ENCODE data around the gene OCRL.
"Not testable (repeated sequence)": the region's sequence is repeated elsewhere in the genome, so short reads cannot be mapped to it uniquely, and the experiment has no call there.

OCRL gene

DNA sequence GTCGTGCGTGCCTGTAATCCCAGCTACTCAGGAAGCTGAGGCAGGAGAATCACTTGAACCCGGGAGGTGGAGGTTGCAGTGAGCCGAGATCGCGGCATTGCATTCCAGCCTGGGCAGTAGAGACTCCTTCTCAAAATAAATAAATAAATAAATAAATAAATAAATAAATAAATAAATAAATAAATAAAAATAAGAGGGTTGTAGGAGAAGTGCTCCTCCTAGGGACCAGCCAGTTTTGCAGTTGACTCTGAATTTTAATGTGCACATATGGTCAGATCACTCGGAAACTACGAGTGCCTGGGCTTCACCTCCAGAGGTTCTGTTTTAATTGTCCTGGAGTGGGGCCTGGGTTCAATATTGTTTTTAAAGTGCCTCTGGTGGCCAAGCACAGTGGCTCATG lies 14.8 kb downstream of the OCRL start:
- H3K27me3 Mint-ChIP-seq; H3K27ac Mint-ChIP-seq; ATAC-seq (replicated peaks); DNase-seq; H3K36me3 Mint-ChIP-seq (ENCODE audit: insufficient read depth); H3K9me3 Mint-ChIP-seq; H3K4me3 Mint-ChIP-seq; H3K4me1 Mint-ChIP-seq (ENCODE audit: low read depth in 2 of 2): not testable (repeated sequence)

DNA sequence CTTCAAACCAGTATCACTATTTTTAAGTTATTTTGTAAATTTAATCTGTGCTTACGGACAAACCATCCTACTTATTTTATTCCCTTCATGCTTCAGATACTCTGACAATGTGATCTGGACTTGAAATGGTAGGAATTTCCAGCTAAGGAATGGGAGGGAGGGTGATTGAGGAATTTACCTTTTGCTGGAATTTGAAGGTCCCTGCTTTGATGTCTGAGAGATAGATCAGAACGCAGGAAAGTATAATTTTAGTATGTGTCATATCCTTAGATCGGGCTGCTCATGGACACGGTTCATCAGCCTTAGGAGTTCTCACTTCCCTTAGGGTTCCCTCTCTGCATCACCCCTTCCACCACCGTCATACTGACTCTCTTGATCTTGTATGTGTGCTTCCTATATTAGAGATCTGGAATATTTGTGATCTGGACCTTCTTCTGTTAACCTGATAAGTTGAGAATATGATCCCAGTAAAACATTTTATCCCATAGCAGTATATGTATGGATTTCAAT lies 16.8 kb downstream of the OCRL start:
- DNase-seq (no peak), ATAC-seq (replicated peaks) (no peak)
- Mint-ChIP-seq H3K27ac (no peak overlapping the region), H3K27me3 (peaks cover 0 to 4% of the 10 kb centered on the region in 2 donors), H3K9me3 (no peaks in the 10 kb centered on the region), H3K4me3 (no peak overlapping the region), H3K4me1 (ENCODE audit: low read depth in 2 of 2) (no peaks in the 10 kb centered on the region), H3K36me3 (ENCODE audit: insufficient read depth) (no peaks in the 10 kb centered on the region)

DNA sequence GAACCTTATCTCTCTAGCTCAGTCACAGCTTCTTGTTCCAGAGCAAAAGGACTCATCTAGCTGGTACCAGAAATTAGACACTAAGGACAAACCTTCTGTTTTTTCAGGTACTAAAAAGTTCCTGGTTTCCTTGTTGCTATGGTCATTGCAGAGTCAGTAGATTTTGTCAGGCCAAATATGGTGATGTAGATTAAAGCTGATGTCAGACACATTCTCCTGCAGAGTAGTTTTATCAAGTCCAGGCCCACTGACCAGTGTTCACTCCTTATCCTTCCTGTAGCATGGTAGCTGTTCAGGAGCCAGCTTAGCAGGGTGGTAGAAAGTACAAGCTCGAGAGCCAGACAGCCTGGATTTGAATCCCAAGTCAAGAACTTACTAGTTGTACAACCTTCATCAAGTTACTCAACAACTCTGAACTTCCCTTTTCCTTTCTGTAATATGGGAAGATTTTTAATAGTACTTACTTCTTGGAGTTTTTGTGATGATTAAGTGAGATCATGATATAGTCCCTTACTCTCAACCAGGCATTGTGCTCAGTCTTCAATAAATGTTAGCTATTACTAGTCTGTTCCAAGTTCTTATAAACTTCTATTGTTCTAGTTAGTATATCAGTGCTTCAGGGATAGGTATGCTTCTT lies 17.9 kb downstream of the OCRL start:
- Mint-ChIP-seq H3K9me3 (no peaks in the 10 kb centered on the region), H3K36me3 (ENCODE audit: insufficient read depth) (peaks cover 3% of the 10 kb centered on the region)
- no peak for DNase-seq

DNA sequence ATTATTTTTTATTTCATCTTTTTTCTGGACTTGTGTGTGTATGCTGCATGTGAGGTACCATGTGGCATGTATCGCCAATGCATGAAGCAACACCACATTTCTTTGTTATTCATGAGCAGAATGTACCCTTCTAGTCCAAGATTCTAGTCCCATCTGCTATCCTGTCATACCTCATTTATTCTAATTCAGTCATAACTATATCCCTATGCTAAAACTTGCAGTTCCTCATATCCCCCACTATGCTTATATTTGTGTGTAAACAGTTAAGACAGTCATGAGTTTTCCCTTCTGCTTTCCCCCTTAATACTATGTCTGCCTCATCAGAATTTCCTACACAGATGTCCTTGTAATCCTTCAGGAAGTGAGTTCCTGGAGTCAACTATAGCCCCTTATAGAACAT lies 19.7 kb downstream of the OCRL start:
- ATAC-seq (replicated peaks) (no peak), DNase-seq (no peak)
- Mint-ChIP-seq H3K27me3 (no peaks in the 10 kb centered on the region), H3K4me1 (ENCODE audit: low read depth in 2 of 2) (no peaks in the 10 kb centered on the region), H3K9me3 (no peaks in the 10 kb centered on the region), H3K36me3 (ENCODE audit: insufficient read depth) (peaks cover 3% of the 10 kb centered on the region), H3K4me3 (no peak overlapping the region), H3K27ac (no peak overlapping the region)

More for the DNA sequence above, 17.9 kb downstream of the OCRL start:
- H3K27ac Mint-ChIP-seq, result no peak overlapping the region
- no peaks in the 10 kb centered on the region for H3K27me3 Mint-ChIP-seq
- H3K4me1 Mint-ChIP-seq (ENCODE audit: low read depth in 2 of 2), result no peaks in the 10 kb centered on the region
- ATAC-seq (replicated peaks), result no peak
- H3K4me3 Mint-ChIP-seq, result no peak overlapping the region

DNA sequence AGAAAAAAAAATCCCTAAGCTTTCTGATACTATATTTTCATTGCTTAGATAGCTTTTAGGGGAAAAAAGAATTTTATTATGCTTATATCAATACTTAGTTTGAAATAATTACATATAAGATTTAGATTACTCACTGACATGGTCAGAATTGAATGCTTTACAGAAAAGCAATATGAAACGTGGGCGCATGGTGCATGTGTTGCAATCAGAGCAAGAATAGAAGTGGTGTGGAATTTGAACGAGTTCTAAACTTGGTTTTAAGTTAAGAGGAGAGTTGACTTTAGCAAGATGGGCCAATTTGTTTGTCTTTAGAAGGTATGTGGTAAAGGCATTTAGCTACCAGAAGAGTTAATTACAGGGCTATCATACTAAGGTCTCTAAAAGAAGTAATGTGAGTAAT lies 21.4 kb downstream of the OCRL start:
- ATAC-seq (replicated peaks) (no peak), DNase-seq (no peak)
- Mint-ChIP-seq H3K4me3 (no peak overlapping the region), H3K27ac (no peak overlapping the region), H3K27me3 (no peaks in the 10 kb centered on the region), H3K4me1 (ENCODE audit: low read depth in 2 of 2) (peaks cover 7 to 9% of the 10 kb centered on the region in 2 donors), H3K9me3 (no peaks in the 10 kb centered on the region), H3K36me3 (ENCODE audit: insufficient read depth) (peaks cover 3% of the 10 kb centered on the region)

DNA sequence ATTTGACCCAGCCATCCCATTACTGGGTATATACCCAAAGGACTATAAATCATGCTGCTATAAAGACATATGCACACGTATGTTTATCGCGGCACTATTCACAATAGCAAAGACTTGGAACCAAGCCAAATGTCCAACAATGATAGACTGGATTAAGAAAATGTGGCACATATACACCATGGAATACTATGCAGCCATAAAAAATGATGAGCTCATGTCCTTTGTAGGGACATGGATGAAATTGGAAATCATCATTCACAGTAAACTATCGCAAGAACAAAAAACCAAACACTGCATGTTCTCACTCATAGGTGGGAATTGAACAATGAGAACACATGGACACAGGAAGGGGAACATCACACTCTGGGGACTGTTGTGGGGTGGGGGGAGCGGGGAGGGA lies 24.3 kb downstream of the OCRL start:
- ATAC-seq (replicated peaks); H3K27ac Mint-ChIP-seq; H3K9me3 Mint-ChIP-seq; H3K27me3 Mint-ChIP-seq; H3K36me3 Mint-ChIP-seq (ENCODE audit: insufficient read depth); DNase-seq; H3K4me1 Mint-ChIP-seq (ENCODE audit: low read depth in 2 of 2); H3K4me3 Mint-ChIP-seq: not testable (repeated sequence)

DNA sequence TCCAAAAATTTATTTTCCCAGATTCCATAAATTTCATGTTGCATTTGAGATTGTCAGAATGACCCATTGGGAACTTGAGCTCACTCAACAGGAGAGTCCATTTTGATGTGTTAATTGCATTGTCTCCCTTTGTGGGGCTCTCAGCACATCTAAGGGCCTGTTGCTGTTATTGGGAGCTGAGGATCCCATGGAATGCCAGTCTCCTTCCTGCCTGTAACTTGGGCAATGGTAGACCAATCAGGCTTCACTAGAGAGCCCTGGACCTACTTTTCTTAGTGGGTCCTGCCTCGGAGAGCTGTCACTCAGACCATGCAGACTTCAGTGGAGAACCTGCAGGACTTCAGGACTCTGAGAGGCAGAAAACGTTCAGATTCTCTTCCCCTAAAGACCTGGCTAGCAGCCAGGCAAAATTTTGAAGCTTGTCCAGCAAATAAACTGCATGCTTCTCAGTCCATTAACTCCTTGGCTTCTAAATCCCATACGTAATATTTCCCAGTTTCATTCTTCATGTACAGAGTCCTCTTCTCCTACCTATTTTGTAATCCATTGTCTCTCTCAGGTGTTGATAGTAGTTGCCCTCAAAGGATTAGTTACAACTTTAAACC lies 25.1 kb downstream of the OCRL start:
- Mint-ChIP-seq H3K9me3 (no peaks in the 10 kb centered on the region), H3K27me3 (no peaks in the 10 kb centered on the region), H3K36me3 (ENCODE audit: insufficient read depth) (peaks cover 10% of the 10 kb centered on the region), H3K4me3 (no peak overlapping the region), H3K27ac (no peak overlapping the region), H3K4me1 (ENCODE audit: low read depth in 2 of 2) (peaks cover 7 to 9% of the 10 kb centered on the region in 2 donors)
- no peak for ATAC-seq (replicated peaks)
- DNase-seq, result no peak

DNA sequence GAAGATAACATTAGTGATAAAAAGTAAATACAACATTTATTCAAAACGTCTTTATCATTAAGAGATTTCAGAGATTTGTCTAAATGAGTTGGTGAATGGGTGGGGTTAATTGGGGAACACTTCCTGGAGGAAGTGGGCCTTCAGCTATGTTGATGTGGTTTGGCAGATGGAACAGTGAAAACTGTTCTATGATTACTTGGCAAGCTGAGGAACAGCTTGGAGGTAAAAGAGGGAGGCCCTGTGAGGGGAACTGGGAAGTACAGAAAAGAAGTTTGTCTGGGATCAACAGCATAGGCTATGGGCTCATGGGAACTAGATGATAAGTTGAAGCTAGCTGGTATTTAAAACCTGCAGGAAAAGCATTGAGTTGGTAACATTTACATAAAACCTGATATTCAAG lies 26.0 kb downstream of the OCRL start:
- no peaks in the 10 kb centered on the region for H3K27me3 Mint-ChIP-seq
- H3K4me3 Mint-ChIP-seq, result no peak overlapping the region
- H3K36me3 Mint-ChIP-seq (ENCODE audit: insufficient read depth), result peaks cover 10% of the 10 kb centered on the region
- no peaks in the 10 kb centered on the region for H3K9me3 Mint-ChIP-seq
- peaks cover 7 to 9% of the 10 kb centered on the region in 2 donors for H3K4me1 Mint-ChIP-seq (ENCODE audit: low read depth in 2 of 2)
- ATAC-seq (replicated peaks) (no peak), DNase-seq (no peak)
- peak overlapping the region; percentile 10 to 21 for H3K27ac Mint-ChIP-seq

DNA sequence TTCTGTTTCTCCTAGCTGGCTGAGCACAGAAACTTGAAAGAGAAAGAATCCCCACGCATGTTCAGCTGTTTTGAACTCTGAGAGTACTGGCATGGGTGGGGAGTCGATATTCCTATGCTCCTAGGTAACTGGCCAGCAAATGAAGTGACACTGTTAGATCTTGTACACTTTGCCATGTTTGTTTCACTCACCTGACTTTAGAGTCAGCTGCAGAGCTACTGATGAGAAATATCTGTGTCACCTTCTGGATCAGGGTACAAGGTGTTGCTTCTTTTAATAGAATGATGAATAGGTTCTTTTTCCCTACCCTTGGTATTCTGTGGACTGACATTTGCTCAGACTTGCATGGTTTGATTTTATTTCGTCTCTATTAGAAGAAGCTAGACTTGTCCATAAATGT lies 28.3 kb downstream of the OCRL start:
- H3K27ac Mint-ChIP-seq, result no peak overlapping the region

DNA sequence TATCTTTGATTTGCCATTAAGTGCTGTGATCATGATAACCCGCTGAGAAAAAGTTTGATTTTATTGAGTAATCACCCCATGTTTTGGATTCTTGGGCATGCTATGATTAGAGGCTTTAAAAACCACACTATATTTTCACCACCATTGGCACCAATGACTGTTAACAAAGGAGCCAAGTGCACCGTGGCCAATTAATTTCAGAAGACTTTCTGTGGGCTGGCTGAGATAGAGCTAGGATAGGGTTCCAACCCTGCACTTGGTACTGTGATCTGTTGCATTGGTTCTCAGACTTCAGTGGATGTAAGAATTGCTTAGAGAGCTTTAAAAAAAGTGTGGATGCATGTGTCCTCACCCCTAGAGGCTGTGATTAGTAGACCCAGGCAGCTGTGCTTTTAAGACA lies 32.4 kb downstream of the OCRL start:
- ATAC-seq (replicated peaks) (no peak), DNase-seq (no peak)
- no peaks in the 10 kb centered on the region for H3K4me1 Mint-ChIP-seq (ENCODE audit: low read depth in 2 of 2)
- no peaks in the 10 kb centered on the region for H3K9me3 Mint-ChIP-seq
- H3K27ac Mint-ChIP-seq, result no peak overlapping the region
- peaks cover 7% of the 10 kb centered on the region for H3K36me3 Mint-ChIP-seq (ENCODE audit: insufficient read depth)
- no peaks in the 10 kb centered on the region for H3K27me3 Mint-ChIP-seq
- H3K4me3 Mint-ChIP-seq, result no peak overlapping the region

More for the DNA sequence above, 28.3 kb downstream of the OCRL start:
- no peak for DNase-seq
- peaks cover 7% of the 10 kb centered on the region for H3K36me3 Mint-ChIP-seq (ENCODE audit: insufficient read depth)
- no peaks in the 10 kb centered on the region for H3K9me3 Mint-ChIP-seq
- H3K27me3 Mint-ChIP-seq, result no peaks in the 10 kb centered on the region
- no peak overlapping the region for H3K4me3 Mint-ChIP-seq
- no peak for ATAC-seq (replicated peaks)
- H3K4me1 Mint-ChIP-seq (ENCODE audit: low read depth in 2 of 2), result peaks cover 7 to 9% of the 10 kb centered on the region in 2 donors

DNA sequence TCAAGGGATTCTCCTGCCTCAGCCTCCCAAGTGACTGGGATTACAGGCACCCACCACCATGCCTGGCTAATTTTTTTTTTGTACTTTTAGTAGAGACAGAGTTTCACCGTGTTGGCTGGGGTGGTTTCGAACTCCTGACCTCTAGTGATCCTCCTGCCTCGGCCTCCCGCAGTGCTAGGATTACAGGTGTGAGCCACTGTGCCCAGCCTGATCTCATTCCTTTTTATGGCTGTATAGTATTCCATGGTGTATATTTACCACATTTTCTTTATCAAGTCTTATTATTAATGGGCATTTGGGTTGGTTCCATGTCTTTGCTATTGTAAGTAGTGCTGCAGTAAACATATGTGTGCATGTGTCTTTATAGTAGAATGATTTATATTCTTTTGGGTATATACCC lies 33.6 kb downstream of the OCRL start:
- ATAC-seq (replicated peaks); H3K27me3 Mint-ChIP-seq; DNase-seq; H3K36me3 Mint-ChIP-seq (ENCODE audit: insufficient read depth); H3K4me3 Mint-ChIP-seq; H3K4me1 Mint-ChIP-seq (ENCODE audit: low read depth in 2 of 2); H3K9me3 Mint-ChIP-seq; H3K27ac Mint-ChIP-seq: not testable (repeated sequence)

DNA sequence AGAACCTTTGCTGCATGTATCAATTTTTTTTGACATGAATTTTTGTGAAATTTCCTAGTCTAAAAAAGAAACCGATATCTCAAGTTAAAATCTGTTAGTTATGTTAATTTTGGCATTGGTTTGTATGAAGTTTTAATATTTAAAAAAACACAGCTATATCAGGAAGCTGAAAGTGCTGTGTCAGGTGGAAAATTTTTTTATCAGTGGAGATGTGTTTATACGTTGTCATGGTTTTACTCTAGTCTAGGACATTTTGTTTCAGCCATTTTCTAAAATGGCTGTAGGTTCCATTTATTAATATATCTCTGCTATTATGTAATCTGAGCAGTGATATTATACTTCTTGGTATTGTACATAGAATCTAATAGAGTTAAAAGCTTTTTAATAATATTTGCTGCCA lies 34.2 kb downstream of the OCRL start:
- no peak for DNase-seq
- Mint-ChIP-seq H3K9me3 (no peaks in the 10 kb centered on the region), H3K27me3 (no peaks in the 10 kb centered on the region), H3K27ac (no peak overlapping the region), H3K4me1 (ENCODE audit: low read depth in 2 of 2) (no peaks in the 10 kb centered on the region), H3K4me3 (no peak overlapping the region), H3K36me3 (ENCODE audit: insufficient read depth) (peaks cover 2% of the 10 kb centered on the region)
- no peak for ATAC-seq (replicated peaks)

DNA sequence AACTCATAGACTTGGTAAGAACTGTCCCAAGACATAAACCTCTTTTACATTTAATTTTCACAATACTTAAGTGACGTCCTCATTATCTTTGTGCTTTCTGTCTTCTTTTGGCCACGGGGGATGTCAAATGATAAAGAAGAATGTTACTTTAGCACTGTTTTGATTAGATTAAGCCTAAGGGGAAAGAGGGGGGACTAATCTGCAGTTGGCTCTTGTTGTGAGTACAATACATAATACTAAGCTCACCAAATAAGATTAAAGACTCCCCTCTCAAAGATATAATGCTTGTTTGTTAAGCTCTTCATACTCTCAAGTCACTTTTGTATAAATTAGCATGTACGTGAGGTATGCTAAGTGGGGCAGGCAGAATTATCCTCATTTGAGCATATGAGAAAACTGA lies 36.5 kb downstream of the OCRL start:
- Mint-ChIP-seq H3K4me1 (ENCODE audit: low read depth in 2 of 2) (no peaks in the 10 kb centered on the region), H3K27ac (no peak overlapping the region), H3K4me3 (no peak overlapping the region), H3K9me3 (no peaks in the 10 kb centered on the region), H3K27me3 (no peaks in the 10 kb centered on the region), H3K36me3 (ENCODE audit: insufficient read depth) (no peaks in the 10 kb centered on the region)
- DNase-seq (no peak), ATAC-seq (replicated peaks) (no peak)

DNA sequence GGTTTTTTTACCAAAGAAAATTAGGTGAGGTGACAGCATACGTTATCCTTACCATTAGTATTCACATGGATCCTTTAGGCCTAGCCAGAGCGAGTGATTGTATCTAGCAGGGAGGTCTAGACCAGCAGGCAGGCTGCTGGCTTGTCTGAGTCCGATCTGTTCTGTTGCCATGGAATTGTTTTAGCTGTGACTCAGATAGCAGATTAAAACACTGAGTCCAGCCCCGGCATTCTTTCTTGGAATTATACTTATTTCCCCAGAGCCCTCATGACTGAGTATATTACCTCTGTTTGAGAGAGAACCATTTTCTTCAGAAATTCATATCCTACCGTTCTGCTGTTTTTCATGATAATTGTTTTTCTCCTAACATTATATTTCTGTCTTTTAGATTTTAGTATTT lies 37.4 kb downstream of the OCRL start:
- no peaks in the 10 kb centered on the region for H3K36me3 Mint-ChIP-seq (ENCODE audit: insufficient read depth)
- ATAC-seq (replicated peaks) (no peak), DNase-seq (no peak)
- H3K9me3 Mint-ChIP-seq, result no peaks in the 10 kb centered on the region
- H3K27ac Mint-ChIP-seq, result no peak overlapping the region
- H3K4me3 Mint-ChIP-seq, result no peak overlapping the region
- H3K4me1 Mint-ChIP-seq (ENCODE audit: low read depth in 2 of 2), result no peaks in the 10 kb centered on the region
- H3K27me3 Mint-ChIP-seq, result no peaks in the 10 kb centered on the region

Data from effector memory CD8-positive, alpha-beta T cell (primary cell).